HG03575 (cell line): ENCODE measurements around the gene PGBD5.

Experiments used
- ATAC-seq: cut with Tn5 transposase; IDR thresholded peaks from one replicate; pipeline ENCODE4 v1.9.1; 2021; ENCODE audit not compliant: unreplicated experiment, insufficient number of reproducible peaks, low FRiP score; ENCODE audit errors: extremely low read depth

The PGBD5 gene

DNA sequence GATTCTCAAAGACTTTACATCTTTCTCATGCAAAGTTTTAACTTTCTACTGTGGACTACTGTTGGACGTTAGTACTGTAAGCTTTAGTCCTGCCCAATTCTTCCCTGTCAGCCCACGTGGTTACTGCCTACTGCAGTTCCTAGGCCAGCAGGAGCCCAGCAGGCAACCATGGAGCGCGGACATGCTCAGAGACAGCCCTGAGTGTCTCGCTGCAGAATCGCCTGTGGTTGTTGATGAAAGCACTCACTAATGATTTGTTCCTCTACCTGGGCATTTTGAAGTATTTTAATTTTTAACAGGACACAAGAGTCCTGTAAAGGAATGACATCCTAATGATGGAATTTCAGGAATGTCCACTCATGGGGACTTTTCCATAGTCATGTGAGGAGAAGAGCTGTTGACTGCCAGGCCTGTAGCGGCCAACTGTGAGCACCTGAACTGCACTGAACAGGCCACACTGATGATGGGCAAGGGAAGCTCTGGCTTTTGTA lies 44.1 kb downstream of the PGBD5 start:
- no peak for ATAC-seq

DNA sequence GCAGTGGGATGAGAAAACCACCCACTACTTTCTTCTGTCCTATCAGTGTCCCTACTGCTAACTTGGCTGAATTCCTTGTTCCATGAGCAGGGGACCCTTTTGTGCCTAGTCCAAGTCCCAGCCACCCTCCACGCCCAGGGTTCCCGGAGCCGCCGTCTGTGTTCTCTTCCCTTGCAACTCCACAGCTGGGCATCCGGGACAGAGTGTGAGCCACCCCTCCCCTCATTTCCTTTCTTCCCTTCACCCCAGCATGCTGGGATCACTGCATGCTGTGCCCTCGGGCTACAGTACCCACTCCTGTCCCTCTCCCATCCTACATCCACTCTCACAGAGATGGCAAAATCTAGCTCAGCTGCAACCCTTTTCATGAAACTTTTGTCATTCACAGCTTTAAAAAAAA lies 44.5 kb downstream of the PGBD5 start:
- ATAC-seq, result no peak

DNA sequence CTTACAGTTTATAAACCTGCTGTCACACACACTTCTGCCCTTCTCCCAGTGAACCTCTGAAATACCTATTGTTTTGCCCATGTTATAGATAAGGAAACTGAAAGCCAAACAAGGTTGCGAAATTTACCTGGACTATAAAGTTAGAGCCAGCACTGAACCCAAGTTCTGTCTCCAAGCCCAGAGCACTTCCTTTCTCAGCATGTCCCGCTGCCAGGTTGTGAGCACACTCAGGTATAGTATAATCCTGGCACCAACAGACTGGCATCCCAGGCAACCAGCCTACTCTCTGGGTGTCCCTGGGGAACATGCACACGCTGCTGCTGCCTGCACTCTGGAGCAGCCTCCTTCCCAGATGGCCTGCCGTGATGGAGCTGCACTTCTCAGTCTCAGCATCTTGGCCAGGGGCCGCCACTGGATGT lies 45.1 kb downstream of the PGBD5 start:
- no peak for ATAC-seq

DNA sequence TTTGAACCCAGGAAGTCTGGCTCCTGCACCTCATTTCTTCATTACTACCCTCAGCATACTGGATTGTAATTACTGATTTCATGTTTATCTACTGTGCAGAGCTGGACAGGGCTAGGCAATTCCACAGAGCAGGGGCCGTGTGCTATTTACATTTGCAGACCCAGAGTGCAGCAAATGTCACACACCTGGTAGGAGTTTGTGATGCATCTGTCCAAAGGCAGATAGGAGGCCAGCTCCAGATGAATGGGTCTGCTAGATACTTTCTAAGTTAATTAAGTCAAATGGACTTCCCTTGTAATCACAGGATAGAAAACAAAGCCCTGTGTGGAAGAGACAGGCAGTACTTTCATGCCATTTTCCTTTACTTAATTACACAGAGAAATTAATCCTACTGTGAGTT lies 46.2 kb downstream of the PGBD5 start:
- no peak for ATAC-seq

DNA sequence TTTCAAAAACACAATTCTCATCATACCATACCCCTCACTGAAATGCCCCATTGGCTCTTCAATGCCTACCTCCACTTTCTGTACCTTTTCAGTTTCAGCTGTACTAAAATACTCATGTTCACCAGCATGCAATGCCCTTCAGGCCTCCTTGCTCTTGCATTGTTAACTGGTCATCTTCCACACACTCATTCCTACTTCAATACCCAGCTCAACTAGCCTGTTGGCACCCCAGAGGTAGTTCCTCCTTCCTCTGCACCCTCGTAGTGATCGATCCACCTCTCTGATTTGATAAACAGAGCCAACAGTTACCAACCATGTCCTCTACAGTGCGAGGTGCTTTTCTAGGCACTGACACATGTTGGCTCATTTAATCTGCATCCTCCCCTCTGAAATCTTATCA lies 46.7 kb downstream of the PGBD5 start:
- no peak for ATAC-seq

DNA sequence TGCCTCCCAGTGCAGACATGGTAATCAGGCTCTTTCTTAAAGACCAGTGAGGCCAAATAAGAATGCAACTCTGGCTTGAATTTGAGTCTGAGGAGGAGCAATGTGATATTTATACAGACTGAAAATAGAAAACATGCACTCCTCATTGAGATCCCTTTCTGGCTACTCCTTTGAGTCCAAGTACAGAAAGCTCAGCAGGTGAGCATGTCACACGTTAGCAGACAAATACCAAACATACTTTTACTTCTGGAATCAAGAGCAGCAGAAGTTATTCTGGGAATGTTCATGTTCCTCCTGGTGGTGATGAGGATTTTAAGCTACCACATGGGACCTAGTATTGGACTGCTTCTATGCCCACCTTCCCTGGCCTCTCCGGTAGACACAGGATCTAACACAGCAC lies 48.3 kb downstream of the PGBD5 start:
- ATAC-seq, result no peak

DNA sequence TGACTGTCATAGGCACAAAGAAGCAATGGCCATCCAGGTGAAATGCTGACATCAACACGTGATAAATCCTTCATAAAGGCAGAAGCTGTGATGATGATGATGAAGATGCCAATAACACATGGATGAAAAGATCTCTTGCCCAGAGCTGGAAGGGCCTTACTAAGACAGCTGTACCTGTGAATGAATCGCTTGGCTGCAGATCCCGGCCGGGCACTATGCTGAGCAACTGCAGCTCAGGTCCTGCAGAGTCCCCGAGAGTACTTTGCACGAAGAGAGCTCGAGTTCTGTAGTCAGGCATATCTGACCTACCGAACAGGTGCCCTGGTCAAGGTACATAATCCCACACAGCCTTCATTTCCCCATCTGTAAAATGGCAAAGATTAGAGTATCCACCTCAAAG lies 48.8 kb downstream of the PGBD5 start:
- no peak for ATAC-seq

DNA sequence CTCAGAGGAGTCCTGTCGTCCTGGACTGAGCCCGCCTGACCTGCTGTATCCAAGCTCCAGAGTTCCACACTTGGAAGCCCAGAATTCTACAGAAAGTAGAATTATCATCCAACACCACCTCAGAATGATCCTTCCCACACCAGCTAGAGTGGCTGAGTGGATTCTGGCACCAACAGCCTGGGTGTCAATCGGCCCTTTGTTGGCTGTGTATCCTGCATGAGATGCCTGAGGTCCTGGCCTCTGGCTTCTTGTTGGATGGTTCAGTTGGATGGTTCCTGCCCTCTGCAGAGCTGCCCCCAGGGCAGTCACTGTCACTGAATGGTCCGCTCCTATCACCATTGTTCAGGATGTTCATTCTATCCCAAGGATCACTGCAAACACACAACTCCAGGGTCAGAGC lies 49.8 kb downstream of the PGBD5 start:
- ATAC-seq, result no peak

DNA sequence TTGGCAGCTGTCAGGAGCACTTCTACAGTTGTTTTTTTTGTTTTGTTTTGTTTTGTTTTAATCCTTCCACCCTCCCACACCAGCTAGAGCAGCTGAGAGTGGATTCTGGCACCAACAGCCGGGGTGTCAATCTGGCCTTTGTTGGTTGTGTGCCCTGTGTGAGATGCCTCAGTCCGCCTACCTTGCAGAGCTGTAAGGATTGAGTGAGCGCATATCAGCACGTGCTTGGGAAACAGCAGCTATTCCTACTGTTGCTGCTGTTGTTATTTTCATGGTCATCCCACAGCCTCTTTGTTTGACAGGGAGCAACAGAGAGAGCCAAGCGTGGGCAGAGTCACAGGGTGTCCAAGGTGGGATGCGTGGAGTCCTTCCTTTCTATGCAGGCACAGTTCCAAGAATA lies 50.4 kb downstream of the PGBD5 start:
- no peak for ATAC-seq

DNA sequence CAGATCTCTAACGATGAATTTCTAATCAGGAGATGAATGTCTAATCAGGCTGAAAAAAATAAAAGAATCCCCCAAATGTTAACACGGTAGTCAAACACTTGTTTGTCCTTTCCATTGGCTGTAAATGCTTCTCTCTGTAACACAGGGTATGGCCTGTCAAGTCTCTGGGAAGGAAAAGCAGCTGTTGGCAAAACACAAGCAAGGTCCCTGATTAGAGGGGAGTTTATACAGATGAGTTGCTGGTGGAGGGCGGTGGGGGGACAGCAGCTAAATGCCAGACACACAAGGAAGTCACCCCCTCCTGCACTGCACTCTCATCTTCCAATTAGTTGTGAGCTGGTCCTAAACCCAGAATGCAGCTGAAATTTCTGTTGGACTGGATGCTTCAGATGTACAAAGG lies 51.0 kb downstream of the PGBD5 start:
- no peak for ATAC-seq

DNA sequence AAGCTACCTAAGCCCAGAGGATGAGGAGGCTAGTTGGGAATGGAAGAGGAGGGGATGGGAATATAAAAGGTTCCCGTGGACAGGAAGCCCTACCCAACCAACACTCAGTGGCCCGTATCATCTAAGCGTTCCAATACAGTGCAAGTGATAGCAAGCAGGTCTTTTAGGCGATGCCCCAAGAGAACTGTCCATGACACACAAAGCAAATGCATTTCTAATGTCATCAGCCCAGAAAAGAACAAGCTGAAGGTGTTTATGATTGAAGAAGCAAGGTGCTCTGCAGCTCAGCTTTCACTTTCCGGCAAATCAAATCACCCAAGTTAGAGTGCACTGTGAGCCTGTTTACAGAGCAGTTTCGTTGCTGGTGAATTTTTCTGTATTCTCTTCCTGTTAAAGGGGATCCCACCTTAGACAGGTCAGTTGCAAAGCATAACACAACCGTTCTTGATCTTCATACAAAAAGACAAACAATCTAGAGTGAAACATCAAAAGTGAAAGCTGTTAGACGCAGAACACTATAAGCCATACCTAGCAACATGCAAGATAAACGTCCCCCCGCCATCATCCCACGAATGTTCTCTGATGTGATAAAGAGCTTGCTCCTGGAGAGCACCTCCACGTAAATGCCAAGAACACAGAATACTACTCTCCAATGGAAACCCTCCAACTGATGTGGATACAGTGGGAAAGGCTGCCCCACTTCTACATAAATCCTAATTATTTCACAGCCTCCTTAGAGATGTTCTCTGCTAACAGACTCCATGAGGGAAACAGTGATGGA lies 54.0 kb downstream of the PGBD5 start:
- ATAC-seq, result no peak

DNA sequence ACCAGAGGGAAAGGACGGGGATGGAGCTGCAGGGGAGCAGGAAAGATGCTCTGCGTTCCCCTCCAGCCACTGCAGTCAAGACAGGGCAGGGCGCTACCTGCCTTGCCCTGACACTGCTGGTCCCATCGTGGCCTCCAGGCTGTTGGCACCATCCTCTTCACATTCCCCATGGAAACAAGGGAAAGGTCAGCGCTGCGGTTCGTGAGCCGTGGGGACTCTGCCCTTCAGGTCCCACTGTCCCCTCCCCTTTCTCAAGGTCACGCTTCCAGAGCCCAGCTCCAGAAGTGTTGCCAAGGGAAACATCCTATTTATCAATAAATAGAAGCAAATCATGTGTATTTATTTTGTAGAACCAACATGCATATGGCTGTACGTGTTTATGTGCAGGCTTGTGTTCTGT lies 56.0 kb downstream of the PGBD5 start:
- no peak for ATAC-seq

DNA sequence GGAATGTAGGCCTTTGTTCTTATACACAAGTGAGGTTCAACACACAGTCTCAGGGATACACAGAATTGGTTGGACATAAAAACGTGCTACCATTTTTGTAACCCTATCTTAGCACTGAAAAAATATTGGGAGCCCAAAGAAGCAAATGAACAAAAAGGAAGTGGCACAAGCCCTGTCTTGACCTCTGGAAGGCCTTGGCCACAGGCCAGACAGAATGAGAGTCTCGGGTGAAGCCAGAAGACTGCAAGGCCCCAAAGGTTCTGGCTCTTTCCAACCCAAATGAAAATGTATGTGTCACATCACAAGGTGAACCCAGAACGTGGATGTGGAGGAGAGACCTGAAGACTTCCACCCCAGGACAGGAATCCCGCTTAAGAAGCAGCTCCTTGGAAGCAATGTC lies 57.3 kb downstream of the PGBD5 start:
- no peak for ATAC-seq

DNA sequence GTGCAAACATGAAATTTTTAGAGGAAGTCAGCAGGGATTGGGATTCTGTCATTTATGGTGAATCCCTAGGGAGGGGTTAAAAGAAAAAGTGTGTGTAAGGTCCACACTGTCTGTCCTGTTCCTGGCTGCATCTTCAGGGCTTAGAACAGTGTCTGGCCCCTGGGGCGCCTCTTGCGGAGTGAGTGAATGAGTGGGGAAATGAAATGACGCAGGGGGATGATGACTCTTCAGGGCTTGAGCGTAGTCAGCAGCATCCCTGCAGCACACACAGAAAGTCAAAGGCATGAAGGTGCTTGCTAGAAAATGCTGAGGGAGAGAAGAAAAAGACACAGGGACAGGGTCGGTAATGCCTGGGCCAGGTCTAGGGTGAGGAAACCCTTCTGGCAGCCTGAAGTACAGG lies 57.8 kb downstream of the PGBD5 start:
- no peak for ATAC-seq

DNA sequence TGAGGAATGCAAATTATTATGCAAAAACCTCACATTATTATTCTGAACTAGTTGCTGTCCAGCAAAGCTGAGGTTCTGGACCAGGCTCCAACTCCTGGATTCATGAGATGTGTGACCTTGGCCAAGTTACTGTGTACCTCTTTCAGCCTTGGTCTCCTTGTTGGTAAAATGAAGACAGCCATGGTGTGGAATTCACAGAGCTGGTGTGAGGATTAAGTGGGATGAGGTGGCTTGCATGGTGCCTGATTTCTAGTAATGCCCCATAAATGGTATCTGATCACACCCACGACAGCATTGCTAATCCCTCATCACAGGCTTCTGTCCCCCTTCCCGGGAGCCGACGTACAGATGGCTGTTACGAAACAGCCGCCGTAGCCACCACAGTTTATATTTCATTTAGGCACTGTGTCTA lies 59.6 kb downstream of the PGBD5 start:
- ATAC-seq, result no peak

DNA sequence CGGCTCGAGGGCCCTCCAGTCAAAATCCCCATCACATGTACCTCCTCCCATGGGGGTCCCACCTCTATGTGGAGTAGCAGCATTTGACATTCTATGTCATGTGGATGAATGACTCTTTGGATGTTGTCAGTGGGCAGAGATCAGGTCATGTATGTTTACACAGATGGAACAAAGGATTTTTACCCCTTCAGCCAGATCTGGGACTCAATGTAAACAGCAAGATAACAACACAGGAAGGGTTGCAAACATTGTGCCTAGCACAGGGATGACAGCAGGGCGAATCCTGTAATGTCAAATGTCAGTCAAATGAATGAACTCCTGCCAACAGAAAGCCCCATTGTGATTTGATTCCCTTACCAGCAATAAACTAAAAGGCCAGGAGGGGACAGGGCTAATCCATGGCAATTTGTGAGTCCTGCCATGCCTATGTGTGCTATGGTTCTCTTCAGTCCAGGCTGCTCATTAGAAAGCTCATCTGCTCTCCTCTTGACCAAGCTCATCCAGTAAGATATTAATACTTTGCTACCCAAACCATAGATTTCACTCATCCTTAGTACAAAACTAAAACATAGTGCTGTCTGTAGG lies 60.3 kb downstream of the PGBD5 start:
- ATAC-seq, result no peak

DNA sequence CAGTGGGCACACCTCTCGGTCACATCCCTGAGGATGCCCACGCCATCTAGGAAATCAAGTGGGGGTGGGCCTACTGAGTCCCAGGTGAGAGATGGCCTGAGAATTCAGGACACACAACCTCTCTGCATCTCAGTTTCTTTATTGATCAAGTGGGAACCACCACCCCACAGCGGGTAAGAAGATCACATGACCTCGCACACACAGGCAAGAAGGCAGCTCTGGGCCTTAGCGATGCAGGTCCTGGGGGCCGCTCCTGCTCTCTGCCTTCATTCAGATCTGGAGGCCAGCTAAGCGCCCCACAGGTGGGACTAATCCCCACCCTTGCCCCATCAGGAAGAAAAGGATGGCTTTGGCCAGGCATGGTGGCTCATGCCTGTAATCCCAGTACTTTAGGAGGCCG lies 63.2 kb downstream of the PGBD5 start:
- no peak for ATAC-seq

DNA sequence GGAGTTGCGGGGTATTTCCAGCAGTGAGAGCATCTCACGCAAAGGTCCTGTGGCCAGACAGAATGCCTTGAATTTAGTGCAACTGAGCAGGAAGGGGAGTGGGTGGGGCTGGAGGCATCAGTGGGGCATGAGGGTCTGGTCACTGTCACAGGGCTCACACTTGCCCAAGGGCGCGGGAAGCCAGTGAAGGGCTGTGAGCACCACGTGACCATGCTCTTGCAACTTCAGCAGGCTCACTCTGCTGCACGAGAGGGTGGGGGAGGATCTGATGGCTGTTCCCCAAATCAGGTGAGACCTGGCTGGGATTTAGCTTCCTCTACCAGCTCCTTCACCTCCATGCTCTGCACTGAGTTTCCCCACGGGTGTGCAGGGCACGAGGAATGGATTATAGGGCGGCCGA lies 64.2 kb downstream of the PGBD5 start:
- no peak for ATAC-seq

DNA sequence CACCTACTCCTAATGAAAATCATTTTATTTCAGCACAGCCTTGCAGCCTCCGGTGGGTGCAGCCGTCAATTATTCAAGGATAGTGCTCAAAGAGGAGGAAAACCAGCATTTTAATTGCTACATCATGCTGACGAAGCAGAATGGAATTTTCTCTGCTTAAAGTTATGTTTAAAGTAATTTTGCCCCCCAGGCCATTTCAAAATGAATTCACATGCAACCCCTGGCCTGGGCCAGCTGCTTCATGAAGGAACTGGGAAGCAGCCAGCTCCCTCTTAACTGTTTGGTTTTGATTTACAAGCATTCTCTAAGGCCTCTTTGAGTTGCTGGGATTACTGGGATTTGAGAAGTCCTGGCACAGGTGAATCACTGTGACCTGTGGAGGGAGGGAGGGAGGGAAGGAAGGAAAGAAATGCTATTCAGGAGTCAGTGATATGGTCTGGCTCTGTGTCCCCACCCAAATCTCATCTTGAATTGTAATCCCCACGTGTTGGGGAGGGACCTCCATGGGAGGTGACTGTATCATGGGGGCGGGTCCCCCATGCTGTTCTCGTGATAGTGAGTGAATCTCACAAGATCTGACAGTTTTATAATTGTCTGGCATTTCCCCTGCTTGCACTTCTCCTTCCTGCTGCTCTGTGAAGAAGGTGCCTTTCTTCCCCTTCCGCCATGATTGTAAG lies 66.0 kb downstream of the PGBD5 start:
- ATAC-seq, result no peak
